Peyer's patch (tissue), 4 donors: ENCODE measurements around the gene SYCP2. TPM values are rescaled to one million over a fixed set of nuclear protein-coding genes. Genes with fewer than 3 reads are reported as not detected.

Experiments
- DNase-seq, 3 donors: peaks; one replicate each; pipeline ENCODE4 v3.0.0-alpha.2; 2017 to 2019
- H3K27ac ChIP-seq, 4 donors: fragments of 200-600 bp; sonication (generic); one replicate each; pipeline ENCODE4 v1.5.1; 2016 to 2019
- H3K27me3 ChIP-seq, 2 donors: fragments of 200-600 bp; sonication (generic); one replicate each; pipeline ENCODE4 v1.5.1; 2019
- H3K36me3 ChIP-seq, 3 donors: fragments of 200-600 bp; sonication (generic); one replicate each; pipeline ENCODE4 v1.5.1; 2016 to 2019
- H3K4me1 ChIP-seq, 4 donors: fragments of 200-600 bp; sonication (generic); one replicate each; pipeline ENCODE4 v1.5.1; 2016 to 2019
- H3K4me3 ChIP-seq, 4 donors: fragments of 200-600 bp; sonication (generic); 1 replicate in 3 of 4; 2 replicates in 1 of 4; pipeline ENCODE4 v1.5.1; 2016 to 2019; ENCODE audit warnings: mild to moderate bottlenecking in 1 of 4
- H3K9me3 ChIP-seq, 4 donors: fragments of 200-600 bp; sonication (generic); one replicate each; pipeline ENCODE4 v1.5.1; 2016 to 2019; ENCODE audit warnings: mild to moderate bottlenecking in 1 of 4
- CTCF ChIP-seq, 6 experiments: fragments of 450-650 bp in 4 of 6; fragments of 200-600 bp in 2 of 6; sonication (generic) in 1 of 6; IDR thresholded peaks; one replicate each; pipeline ENCODE4 v1.5.1; 2017 to 2019; ENCODE audit warnings: antibody characterized with exemption in 6 of 6, mild to moderate bottlenecking in 3 of 6, moderate library complexity in 1 of 6
- POLR2A ChIP-seq, 2 donors: fragments of 450-650 bp; IDR thresholded peaks; one replicate each; pipeline ENCODE4 v1.5.1; 2017; ENCODE audit warnings: antibody characterized with exemption in 2 of 2, mild to moderate bottlenecking in 2 of 2, moderate library complexity in 2 of 2
- total RNA-seq, 4 donors: library from RNA; depleted of rRNA; stranded (reverse); fragments of >200 nt; gene quantifications; one replicate each; pipeline ENCODE4 v1.1.0, GENCODE V29; 2016

The SYCP2 gene
- total RNA-seq, 4 donors from 2014 or later: 2.0 to 35.5 (median 2.7) TPM

GRCh38 chr20:59931511-59932312 is 1.7 kb downstream of the SYCP2 start:
- TF ChIP-seq CTCF (IDR thresholded peaks at IDR 0.05): no peak
- no peaks in the 10 kb centered on the region for H3K36me3 ChIP-seq
- no peak overlapping the region for H3K27ac ChIP-seq
- peaks cover 0 to 8% (median 0%) of the 10 kb centered on the region in 4 donors for H3K4me1 ChIP-seq
- H3K27me3 ChIP-seq: no peaks in the 10 kb centered on the region
- H3K9me3 ChIP-seq: no peaks in the 10 kb centered on the region
- DNase-seq: no peak
- H3K4me3 ChIP-seq: no peak overlapping the region

GRCh38 chr20:59925899-59926298 is 7.5 kb downstream of the SYCP2 start:
- Histone ChIP-seq H3K36me3 (no peaks in the 10 kb centered on the region), H3K4me3 (no peak overlapping the region), H3K27ac (no peak overlapping the region), H3K4me1 (no peaks in the 10 kb centered on the region), H3K27me3 (no peaks in the 10 kb centered on the region), H3K9me3 (no peaks in the 10 kb centered on the region)
- no peak for TF ChIP-seq POLR2A (IDR thresholded peaks at IDR 0.05)
- TF ChIP-seq CTCF (IDR thresholded peaks at IDR 0.05): no peak
- DNase-seq: no peak

- DNase-seq: no peak
- H3K27me3 ChIP-seq: no peaks in the 10 kb centered on the region
- H3K36me3 ChIP-seq: no peaks in the 10 kb centered on the region
- no peak overlapping the region for H3K27ac ChIP-seq
- TF ChIP-seq CTCF (IDR thresholded peaks at IDR 0.05) (no peak), POLR2A (IDR thresholded peaks at IDR 0.05) (no peak)
- H3K9me3 ChIP-seq: no peaks in the 10 kb centered on the region
- H3K4me3 ChIP-seq: no peak overlapping the region
- no peaks in the 10 kb centered on the region for H3K4me1 ChIP-seq
These were observed 8.1 kb downstream of the SYCP2 start for GRCh38 chr20:59925359-59925758.

- Histone ChIP-seq H3K4me3 (no peak overlapping the region), H3K9me3 (no peaks in the 10 kb centered on the region), H3K36me3 (no peaks in the 10 kb centered on the region), H3K4me1 (no peaks in the 10 kb centered on the region), H3K27ac (no peak overlapping the region), H3K27me3 (no peaks in the 10 kb centered on the region)
- no peak for DNase-seq
- no peak for TF ChIP-seq CTCF (IDR thresholded peaks at IDR 0.05)
- no peak for TF ChIP-seq POLR2A (IDR thresholded peaks at IDR 0.05)
These were observed 9.9 kb downstream of the SYCP2 start for GRCh38 chr20:59923514-59923913.

- TF ChIP-seq CTCF (IDR thresholded peaks at IDR 0.05) (no peak), POLR2A (IDR thresholded peaks at IDR 0.05) (no peak)
- no peaks in the 10 kb centered on the region for H3K27me3 ChIP-seq
These were observed 12.5 kb downstream of the SYCP2 start for GRCh38 chr20:59920944-59921343.

More at GRCh38 chr20:59920944-59921343, 12.5 kb downstream of the SYCP2 start:
- no peak overlapping the region for H3K4me3 ChIP-seq
- H3K9me3 ChIP-seq: no peaks in the 10 kb centered on the region
- H3K27ac ChIP-seq: no peak overlapping the region
- no peak for DNase-seq
- no peaks in the 10 kb centered on the region for H3K36me3 ChIP-seq
- H3K4me1 ChIP-seq: no peaks in the 10 kb centered on the region
